ENCODE measurements around the gene CADPS.

DNA sequence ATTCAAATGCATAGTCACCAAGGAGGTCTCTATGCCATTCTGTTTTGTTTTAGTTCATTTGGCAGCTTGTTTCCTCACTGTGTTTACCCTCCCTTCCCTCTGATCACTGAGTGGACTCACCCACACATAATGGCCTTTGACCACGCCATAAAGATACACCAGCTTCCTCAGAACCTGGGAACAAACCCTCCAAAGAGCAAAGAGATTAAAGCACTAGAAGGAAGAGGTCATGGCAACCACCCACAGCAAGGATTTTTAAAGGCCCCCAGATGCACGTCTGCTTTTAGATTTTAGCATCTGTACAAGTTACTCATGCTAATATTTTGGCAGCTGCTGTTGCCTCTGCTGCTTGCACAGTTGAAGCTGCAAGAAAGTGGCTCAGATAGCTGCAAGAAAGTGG, 47.9 kb upstream of the CADPS start:
- TF ChIP-seq, protein P1, sequence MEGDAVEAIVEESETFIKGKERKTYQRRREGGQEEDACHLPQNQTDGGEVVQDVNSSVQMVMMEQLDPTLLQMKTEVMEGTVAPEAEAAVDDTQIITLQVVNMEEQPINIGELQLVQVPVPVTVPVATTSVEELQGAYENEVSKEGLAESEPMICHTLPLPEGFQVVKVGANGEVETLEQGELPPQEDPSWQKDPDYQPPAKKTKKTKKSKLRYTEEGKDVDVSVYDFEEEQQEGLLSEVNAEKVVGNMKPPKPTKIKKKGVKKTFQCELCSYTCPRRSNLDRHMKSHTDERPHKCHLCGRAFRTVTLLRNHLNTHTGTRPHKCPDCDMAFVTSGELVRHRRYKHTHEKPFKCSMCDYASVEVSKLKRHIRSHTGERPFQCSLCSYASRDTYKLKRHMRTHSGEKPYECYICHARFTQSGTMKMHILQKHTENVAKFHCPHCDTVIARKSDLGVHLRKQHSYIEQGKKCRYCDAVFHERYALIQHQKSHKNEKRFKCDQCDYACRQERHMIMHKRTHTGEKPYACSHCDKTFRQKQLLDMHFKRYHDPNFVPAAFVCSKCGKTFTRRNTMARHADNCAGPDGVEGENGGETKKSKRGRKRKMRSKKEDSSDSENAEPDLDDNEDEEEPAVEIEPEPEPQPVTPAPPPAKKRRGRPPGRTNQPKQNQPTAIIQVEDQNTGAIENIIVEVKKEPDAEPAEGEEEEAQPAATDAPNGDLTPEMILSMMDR (conservative IDR thresholded peaks at IDR 0.05): no peak
- no peak for TF ChIP-seq ZFX (IDR thresholded peaks at IDR 0.05)
